ENCODE results near the gene MS4A10.

The MS4A10 gene

DNA sequence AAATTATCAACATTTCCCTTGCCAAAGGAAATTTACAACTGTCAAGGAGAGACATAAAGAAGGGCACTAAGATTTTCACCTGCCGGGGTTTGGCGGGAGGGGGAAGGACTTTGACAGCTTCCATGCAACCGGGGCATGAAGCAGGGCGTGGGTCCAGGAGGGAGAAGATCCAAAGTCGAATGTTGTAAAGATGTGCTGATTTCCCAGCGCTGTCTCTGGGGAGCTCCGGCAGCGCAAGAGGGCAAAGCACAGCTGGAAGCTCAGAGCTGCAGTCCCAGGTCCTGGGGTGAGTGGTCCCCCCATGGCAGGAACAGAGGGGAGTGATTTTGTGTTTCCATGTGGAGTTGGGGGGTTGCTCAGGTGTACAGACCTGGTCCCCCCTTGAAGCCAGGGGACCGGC is at the start of gene MS4A10:
MS4A10 (plus strand) TSS at position 198 of the 400 bp plus-strand sequence. CDS start 5,003 bp downstream, outside the sequence.
- TF ChIP-seq, protein P1, sequence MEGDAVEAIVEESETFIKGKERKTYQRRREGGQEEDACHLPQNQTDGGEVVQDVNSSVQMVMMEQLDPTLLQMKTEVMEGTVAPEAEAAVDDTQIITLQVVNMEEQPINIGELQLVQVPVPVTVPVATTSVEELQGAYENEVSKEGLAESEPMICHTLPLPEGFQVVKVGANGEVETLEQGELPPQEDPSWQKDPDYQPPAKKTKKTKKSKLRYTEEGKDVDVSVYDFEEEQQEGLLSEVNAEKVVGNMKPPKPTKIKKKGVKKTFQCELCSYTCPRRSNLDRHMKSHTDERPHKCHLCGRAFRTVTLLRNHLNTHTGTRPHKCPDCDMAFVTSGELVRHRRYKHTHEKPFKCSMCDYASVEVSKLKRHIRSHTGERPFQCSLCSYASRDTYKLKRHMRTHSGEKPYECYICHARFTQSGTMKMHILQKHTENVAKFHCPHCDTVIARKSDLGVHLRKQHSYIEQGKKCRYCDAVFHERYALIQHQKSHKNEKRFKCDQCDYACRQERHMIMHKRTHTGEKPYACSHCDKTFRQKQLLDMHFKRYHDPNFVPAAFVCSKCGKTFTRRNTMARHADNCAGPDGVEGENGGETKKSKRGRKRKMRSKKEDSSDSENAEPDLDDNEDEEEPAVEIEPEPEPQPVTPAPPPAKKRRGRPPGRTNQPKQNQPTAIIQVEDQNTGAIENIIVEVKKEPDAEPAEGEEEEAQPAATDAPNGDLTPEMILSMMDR (IDR thresholded peaks at IDR 0.05) = no peak

DNA sequence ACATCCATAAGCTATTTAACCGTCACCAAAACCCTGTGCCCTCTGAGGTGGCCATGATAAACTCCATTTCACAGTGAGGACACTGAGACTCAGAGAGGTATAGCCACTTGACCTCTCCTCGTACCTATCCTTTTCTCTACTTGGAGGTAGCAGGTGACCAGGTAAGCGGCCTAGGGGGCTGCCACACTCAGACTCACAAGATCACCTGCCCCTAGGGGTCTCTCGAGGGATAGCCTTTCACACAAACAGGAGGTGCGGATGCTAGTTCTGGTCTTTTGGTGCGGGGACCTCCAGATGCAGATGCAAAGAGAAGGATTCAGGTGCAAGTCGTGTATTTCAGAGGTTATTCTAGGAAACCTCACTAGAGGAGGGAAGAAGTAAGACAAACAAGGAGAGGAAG is 46.0 kb upstream of the MS4A10 start:
- TF ChIP-seq, protein P1 (IDR thresholded peaks at IDR 0.05) = no peak

DNA sequence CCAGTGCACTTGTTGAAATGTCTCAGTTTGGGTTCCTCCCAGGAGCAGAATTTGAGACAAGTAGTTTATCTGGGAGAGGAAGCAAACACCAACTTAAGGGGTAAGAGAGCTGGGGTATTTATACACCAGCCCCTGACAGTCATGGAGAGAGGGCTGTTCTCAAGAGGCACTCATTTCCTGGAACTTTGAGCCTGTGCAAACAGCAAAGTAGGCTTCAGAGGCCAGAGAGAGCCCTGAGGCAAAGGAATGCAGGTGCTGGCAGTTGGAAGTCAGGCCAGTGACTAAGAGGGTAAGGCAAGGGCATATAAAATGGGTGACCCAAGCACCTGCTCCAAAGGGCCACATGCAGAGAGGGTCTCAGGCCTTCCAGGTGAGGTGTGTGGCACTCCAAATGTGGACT is 44.6 kb upstream of the MS4A10 start:
- TF ChIP-seq, protein P1 (IDR thresholded peaks at IDR 0.05) = no peak

DNA sequence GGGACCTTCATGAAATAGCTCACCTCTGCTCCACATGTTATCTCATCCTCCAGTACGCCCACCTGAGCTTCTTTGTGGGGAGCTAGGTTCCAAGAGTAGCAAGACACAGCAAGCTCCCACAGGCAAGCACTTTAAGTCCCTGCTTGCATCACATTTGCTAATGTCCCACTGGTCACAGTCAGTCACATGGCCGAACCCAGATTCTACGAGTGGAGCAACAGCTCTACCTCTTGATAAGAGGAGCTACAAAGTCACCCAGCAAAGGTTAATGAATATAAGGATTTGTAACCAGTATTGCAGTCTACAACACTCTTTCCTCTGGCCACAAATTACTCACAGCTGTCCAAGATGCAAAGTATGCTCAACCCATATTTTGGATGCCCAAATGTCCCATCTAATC is 43.7 kb upstream of the MS4A10 start:
- TF ChIP-seq, protein P1 (IDR thresholded peaks at IDR 0.05) = no peak

DNA sequence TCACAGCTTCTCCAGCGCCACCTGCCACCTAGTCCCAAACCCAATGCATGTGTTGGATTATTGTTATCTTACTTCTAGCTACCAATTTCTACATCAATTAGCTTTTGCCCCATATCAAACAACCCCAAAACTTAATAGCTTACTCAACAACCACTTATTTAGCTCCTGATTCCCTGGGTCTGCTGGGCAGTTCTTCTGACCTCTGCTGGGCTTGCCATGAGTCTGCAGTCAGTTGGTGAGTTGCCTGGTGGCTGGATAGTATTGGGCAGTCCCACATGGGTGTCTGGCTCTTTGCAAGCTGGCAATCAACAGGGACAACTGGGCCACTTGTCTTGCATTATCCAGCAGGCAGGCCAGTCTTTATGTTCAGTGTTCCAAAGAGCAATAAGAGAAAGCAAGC is 42.1 kb upstream of the MS4A10 start:
- TF ChIP-seq, protein P1 (IDR thresholded peaks at IDR 0.05) = peak; percentile 20; the same call in 1 of the 2 replicates

DNA sequence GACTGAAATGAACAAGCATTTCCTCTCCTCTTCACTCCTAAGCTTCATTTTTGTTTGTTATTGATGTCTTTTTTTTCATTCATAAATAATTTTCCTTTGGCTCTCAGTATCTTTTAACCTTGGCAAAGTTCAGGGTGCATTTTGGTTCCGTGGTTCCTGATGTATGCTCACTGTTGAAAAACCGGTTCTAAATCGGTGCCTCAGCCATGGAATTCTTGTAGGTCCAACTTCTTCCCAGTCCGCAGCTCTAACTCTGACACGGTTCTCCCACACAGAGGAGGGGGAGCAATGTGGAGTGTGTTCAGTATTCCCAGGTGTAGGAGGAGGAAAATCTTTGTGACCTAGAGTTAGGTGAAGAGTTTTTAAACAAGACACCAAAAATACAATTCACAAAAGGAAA is 41.0 kb upstream of the MS4A10 start:
- TF ChIP-seq, protein P1 (IDR thresholded peaks at IDR 0.05) = no peak

DNA sequence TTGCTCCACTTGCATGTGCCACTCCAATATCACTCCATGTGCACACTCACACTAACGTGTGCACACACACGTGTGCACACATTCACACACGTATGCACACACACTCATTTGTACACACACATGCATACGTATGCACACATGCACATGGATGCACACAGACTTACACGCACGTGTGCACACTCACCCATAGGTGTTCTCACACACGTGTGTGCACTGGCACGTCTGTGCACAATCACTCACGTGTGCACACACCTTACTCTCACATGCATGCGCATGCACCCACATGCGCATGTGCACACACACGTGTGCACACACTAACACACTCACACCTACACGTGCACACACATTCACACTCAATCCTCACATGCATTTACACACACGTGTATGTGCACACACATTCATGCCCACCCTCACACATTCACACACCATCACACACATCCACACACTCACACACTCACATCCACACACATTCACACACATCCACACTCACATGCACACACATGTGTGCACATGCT is 37.7 kb upstream of the MS4A10 start:
- TF ChIP-seq, protein P1 (IDR thresholded peaks at IDR 0.05) = no peak

DNA sequence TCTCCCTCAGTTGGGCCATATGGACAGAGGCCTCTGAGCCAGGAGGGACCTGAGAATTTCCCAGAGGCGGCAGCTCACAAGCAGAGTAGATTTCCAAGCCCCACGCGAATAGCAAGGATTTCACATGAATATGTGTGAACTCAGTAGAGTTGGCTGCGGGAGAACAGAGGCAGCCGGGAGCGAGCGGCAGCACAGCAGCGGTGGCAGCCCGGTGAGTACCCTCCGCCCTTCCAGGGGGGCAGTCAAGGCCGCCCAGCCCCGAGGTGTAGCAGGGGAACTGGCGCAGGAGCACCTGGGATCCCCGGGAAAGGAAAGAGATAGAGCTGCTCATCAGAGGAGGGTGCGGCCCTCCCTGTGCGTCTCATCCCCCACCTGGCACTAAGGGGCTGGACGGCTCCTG is 36.9 kb upstream of the MS4A10 start:
- TF ChIP-seq, protein P1 (IDR thresholded peaks at IDR 0.05) = no peak
